HEK293 (cell line): Measurements from ENCODE around the gene ELAVL2.

ENCODE experiments used
- GLIS1 ChIP-seq: fragments of 450-650 bp; formaldehyde crosslinking; IDR thresholded peaks from 2 replicates; pipeline ENCODE4 v1.5.1; 2016; ENCODE audit warnings: missing biosample characterization, missing genetic modification characterization
- IKZF3 ChIP-seq: fragments of 450-650 bp; IDR thresholded peaks from 2 replicates; pipeline ENCODE4 v1.5.0; 2018; ENCODE audit warnings: missing biosample characterization, mild to moderate bottlenecking, missing genetic modification characterization, moderate library complexity
- OSR2 ChIP-seq: fragments of 450-650 bp; formaldehyde crosslinking; IDR thresholded peaks from 2 replicates; pipeline ENCODE4 v1.5.1; 2016; ENCODE audit warnings: missing biosample characterization, missing genetic modification characterization
- SCRT1 ChIP-seq: fragments of 450-650 bp; formaldehyde crosslinking; IDR thresholded peaks from 2 replicates; pipeline ENCODE4 v1.5.1; 2016; ENCODE audit warnings: missing biosample characterization, missing genetic modification characterization, borderline replicate concordance
- TRIM28 ChIP-seq: IDR thresholded peaks from 2 replicates; pipeline ENCODE4 v1.6.1; 2011; ENCODE audit warnings: low read length, control low read depth, borderline replicate concordance
- ZBTB1 ChIP-seq: fragments of 450-650 bp; formaldehyde crosslinking; IDR thresholded peaks from 2 replicates; pipeline ENCODE4 v1.5.1; 2016; ENCODE audit warnings: missing biosample characterization, missing genetic modification characterization
- ZBTB17 ChIP-seq: fragments of 450-650 bp; formaldehyde crosslinking; IDR thresholded peaks from 2 replicates; pipeline ENCODE4 v1.5.1; 2016; ENCODE audit warnings: missing biosample characterization, missing genetic modification characterization
- ZNF112 ChIP-seq: fragments of 450-650 bp; formaldehyde crosslinking; IDR thresholded peaks from 2 replicates; pipeline ENCODE4 v1.5.0; 2017; ENCODE audit warnings: missing biosample characterization, missing genetic modification characterization
- ZNF133 ChIP-seq: fragments of 450-650 bp; formaldehyde crosslinking; IDR thresholded peaks from 2 replicates; pipeline ENCODE4 v1.5.1; 2016; ENCODE audit warnings: missing biosample characterization, missing genetic modification characterization
- ZNF146 ChIP-seq: fragments of 450-650 bp; formaldehyde crosslinking; IDR thresholded peaks from 2 replicates; pipeline ENCODE4 v1.5.1; 2016; ENCODE audit warnings: missing biosample characterization, missing genetic modification characterization
- ZNF174 ChIP-seq: fragments of 450-650 bp; formaldehyde crosslinking; IDR thresholded peaks from 2 replicates; pipeline ENCODE4 v1.5.0; 2017; ENCODE audit warnings: missing biosample characterization, mild to moderate bottlenecking, missing genetic modification characterization
- ZNF175 ChIP-seq: fragments of 450-650 bp; formaldehyde crosslinking; IDR thresholded peaks from 2 replicates; pipeline ENCODE4 v1.5.1; 2016; ENCODE audit warnings: missing biosample characterization, missing genetic modification characterization
- ZNF37A ChIP-seq: fragments of 450-650 bp; IDR thresholded peaks from 2 replicates; pipeline ENCODE4 v1.5.1; 2018; ENCODE audit warnings: missing biosample characterization, missing genetic modification characterization
- ZNF530 ChIP-seq: fragments of 450-650 bp; formaldehyde crosslinking; IDR thresholded peaks from 2 replicates; pipeline ENCODE4 v1.5.1; 2016; ENCODE audit warnings: low read depth, missing biosample characterization, missing genetic modification characterization
- ZNF585B ChIP-seq: fragments of 450-650 bp; formaldehyde crosslinking; IDR thresholded peaks from 2 replicates; pipeline ENCODE4 v1.5.1; 2016; ENCODE audit warnings: missing biosample characterization, missing genetic modification characterization
- ZNF623 ChIP-seq: fragments of 450-650 bp; formaldehyde crosslinking; IDR thresholded peaks from 2 replicates; pipeline ENCODE4 v1.5.1; 2016; ENCODE audit warnings: missing biosample characterization, missing genetic modification characterization
- ZNF660 ChIP-seq: fragments of 450-650 bp; IDR thresholded peaks from 2 replicates; pipeline ENCODE4 v1.5.1; 2018; ENCODE audit warnings: missing biosample characterization, mild to moderate bottlenecking, missing genetic modification characterization
- ZNF776 ChIP-seq: fragments of 450-650 bp; formaldehyde crosslinking; IDR thresholded peaks from 2 replicates; pipeline ENCODE4 v1.5.0; 2017; ENCODE audit warnings: missing biosample characterization, missing genetic modification characterization, borderline replicate concordance
- ZNF830 ChIP-seq: fragments of 450-650 bp; IDR thresholded peaks from 2 replicates; pipeline ENCODE4 v1.5.0; 2018; ENCODE audit warnings: missing biosample characterization, missing genetic modification characterization, low read depth, mild to moderate bottlenecking, moderate library complexity
- ZNF837 ChIP-seq: fragments of 450-650 bp; formaldehyde crosslinking; IDR thresholded peaks from 2 replicates; pipeline ENCODE4 v1.5.1; 2016; ENCODE audit warnings: missing biosample characterization, missing genetic modification characterization
- ZNF843 ChIP-seq: fragments of 450-650 bp; formaldehyde crosslinking; IDR thresholded peaks from 2 replicates; pipeline ENCODE4 v1.5.1; 2016; ENCODE audit warnings: missing biosample characterization, missing genetic modification characterization
- ZSCAN30 ChIP-seq: fragments of 450-650 bp; IDR thresholded peaks from 2 replicates; pipeline ENCODE4 v1.5.1; 2018; ENCODE audit warnings: missing biosample characterization, mild to moderate bottlenecking, missing genetic modification characterization, moderate library complexity
- TF ChIP-seq, protein P1 (sequence below): fragments of 450-650 bp; formaldehyde crosslinking; IDR thresholded peaks from 2 replicates; pipeline ENCODE4 v1.5.1; 2016; ENCODE audit warnings: missing biosample characterization, missing genetic modification characterization, low read depth
- TF ChIP-seq, protein P2 (sequence below): fragments of 450-650 bp; formaldehyde crosslinking; IDR thresholded peaks from 2 replicates; pipeline ENCODE4 v1.5.1; 2016; ENCODE audit warnings: missing biosample characterization, missing genetic modification characterization
- TF ChIP-seq, protein P3 (sequence below): fragments of 450-650 bp; formaldehyde crosslinking; IDR thresholded peaks from 2 replicates; pipeline ENCODE4 v1.5.1; 2017; ENCODE audit warnings: missing biosample characterization, missing genetic modification characterization
- TF ChIP-seq, protein P4 (sequence below): fragments of 450-650 bp; formaldehyde crosslinking; IDR thresholded peaks from 2 replicates; pipeline ENCODE4 v1.5.1; 2016; ENCODE audit warnings: missing biosample characterization, missing genetic modification characterization
- TF ChIP-seq, protein P5 (sequence below): fragments of 450-650 bp; formaldehyde crosslinking; IDR thresholded peaks from 2 replicates; pipeline ENCODE4 v1.5.1; 2016; ENCODE audit warnings: missing biosample characterization, missing genetic modification characterization
- TF ChIP-seq, protein P6 (sequence below): fragments of 450-650 bp; formaldehyde crosslinking; IDR thresholded peaks from 2 replicates; pipeline ENCODE4 v1.5.0; 2017; ENCODE audit warnings: missing biosample characterization, missing genetic modification characterization, borderline replicate concordance
- TF ChIP-seq, protein P7 (sequence below): fragments of 450-650 bp; formaldehyde crosslinking; IDR thresholded peaks from 2 replicates; pipeline ENCODE4 v1.5.1; 2016; ENCODE audit warnings: missing biosample characterization, missing genetic modification characterization

ELAVL2 gene

DNA sequence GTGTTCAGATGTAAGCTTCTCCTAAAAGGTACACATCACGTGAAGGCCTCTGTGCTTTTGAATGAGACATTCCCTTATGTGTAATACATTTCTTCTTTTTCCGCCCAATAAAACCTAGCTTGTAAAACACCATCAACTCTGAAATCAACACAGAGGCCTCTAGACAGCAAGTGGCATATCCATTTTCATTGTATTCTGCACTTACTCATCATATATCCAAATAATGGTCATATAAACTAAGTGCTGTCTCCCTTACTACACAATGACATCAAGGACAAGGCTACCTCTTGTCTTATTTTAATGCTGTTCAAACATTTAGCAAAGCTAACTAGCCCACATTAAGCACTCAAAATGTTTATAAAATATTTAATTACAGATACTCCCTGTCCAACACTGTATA, 108.5 kb downstream of the ELAVL2 start (continued):
- TF ChIP-seq, protein P1, sequence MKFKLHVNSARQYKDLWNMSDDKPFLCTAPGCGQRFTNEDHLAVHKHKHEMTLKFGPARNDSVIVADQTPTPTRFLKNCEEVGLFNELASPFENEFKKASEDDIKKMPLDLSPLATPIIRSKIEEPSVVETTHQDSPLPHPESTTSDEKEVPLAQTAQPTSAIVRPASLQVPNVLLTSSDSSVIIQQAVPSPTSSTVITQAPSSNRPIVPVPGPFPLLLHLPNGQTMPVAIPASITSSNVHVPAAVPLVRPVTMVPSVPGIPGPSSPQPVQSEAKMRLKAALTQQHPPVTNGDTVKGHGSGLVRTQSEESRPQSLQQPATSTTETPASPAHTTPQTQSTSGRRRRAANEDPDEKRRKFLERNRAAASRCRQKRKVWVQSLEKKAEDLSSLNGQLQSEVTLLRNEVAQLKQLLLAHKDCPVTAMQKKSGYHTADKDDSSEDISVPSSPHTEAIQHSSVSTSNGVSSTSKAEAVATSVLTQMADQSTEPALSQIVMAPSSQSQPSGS (tag by site-specific recombination): peak; percentile 30; the same call in 1 of the 2 replicates
- TF ChIP-seq ZNF175 (no peak), ZBTB1 (tag by site-specific recombination) (0 out of 2 replicates have a peak, but pooled peaks have one; percentile 48), ZNF133 (tag by site-specific recombination) (no peak), ZNF585B (tag by site-specific recombination) (no peak), GLIS1 (tag by site-specific recombination) (0 out of 2 replicates have a peak, but pooled peaks have one; percentile 12), ZNF623 (tag by site-specific recombination) (no peak), ZNF174 (tag by site-specific recombination) (no peak), ZBTB17 (tag by site-specific recombination) (peak; percentile 51; the same call in 1 of the 2 replicates), ZNF843 (tag by site-specific recombination) (peak; percentile 92), ZNF37A (tag by site-specific recombination) (no peak), ZNF146 (tag by site-specific recombination) (peak; percentile 24; the same call in 1 of the 2 replicates), ZNF530 (no peak), OSR2 (tag by site-specific recombination) (peak; percentile 97), TRIM28 (no peak), ZNF830 (tag by site-specific recombination) (no peak), ZNF776 (tag by site-specific recombination) (no peak), IKZF3 (peak; percentile 72; the same call in 1 of the 2 replicates), SCRT1 (tag by site-specific recombination) (peak; percentile 69; the same call in 1 of the 2 replicates), ZNF112 (no peak), ZNF837 (tag by site-specific recombination) (no peak), ZSCAN30 (tag by site-specific recombination) (peak; percentile 62; the same call in 1 of the 2 replicates), ZNF660 (no peak)
- TF ChIP-seq, protein P2, sequence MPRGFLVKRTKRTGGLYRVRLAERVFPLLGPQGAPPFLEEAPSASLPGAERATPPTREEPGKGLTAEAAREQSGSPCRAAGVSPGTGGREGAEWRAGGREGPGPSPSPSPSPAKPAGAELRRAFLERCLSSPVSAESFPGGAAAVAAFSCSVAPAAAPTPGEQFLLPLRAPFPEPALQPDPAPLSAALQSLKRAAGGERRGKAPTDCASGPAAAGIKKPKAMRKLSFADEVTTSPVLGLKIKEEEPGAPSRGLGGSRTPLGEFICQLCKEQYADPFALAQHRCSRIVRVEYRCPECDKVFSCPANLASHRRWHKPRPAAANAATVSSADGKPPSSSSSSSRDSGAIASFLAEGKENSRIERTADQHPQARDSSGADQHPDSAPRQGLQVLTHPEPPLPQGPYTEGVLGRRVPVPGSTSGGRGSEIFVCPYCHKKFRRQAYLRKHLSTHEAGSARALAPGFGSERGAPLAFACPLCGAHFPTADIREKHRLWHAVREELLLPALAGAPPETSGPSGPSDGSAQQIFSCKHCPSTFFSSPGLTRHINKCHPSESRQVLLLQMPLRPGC (tag by site-specific recombination): peak; percentile 81; the same call in 1 of the 2 replicates
- TF ChIP-seq, protein P3, sequence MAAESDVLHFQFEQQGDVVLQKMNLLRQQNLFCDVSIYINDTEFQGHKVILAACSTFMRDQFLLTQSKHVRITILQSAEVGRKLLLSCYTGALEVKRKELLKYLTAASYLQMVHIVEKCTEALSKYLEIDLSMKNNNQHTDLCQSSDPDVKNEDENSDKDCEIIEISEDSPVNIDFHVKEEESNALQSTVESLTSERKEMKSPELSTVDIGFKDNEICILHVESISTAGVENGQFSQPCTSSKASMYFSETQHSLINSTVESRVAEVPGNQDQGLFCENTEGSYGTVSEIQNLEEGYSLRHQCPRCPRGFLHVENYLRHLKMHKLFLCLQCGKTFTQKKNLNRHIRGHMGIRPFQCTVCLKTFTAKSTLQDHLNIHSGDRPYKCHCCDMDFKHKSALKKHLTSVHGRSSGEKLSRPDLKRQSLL (tag by site-specific recombination): no peak
- TF ChIP-seq, protein P4, sequence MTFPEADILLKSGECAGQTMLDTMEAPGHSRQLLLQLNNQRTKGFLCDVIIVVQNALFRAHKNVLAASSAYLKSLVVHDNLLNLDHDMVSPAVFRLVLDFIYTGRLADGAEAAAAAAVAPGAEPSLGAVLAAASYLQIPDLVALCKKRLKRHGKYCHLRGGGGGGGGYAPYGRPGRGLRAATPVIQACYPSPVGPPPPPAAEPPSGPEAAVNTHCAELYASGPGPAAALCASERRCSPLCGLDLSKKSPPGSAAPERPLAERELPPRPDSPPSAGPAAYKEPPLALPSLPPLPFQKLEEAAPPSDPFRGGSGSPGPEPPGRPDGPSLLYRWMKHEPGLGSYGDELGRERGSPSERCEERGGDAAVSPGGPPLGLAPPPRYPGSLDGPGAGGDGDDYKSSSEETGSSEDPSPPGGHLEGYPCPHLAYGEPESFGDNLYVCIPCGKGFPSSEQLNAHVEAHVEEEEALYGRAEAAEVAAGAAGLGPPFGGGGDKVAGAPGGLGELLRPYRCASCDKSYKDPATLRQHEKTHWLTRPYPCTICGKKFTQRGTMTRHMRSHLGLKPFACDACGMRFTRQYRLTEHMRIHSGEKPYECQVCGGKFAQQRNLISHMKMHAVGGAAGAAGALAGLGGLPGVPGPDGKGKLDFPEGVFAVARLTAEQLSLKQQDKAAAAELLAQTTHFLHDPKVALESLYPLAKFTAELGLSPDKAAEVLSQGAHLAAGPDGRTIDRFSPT (tag by site-specific recombination): peak; percentile 85
- TF ChIP-seq, protein P5, sequence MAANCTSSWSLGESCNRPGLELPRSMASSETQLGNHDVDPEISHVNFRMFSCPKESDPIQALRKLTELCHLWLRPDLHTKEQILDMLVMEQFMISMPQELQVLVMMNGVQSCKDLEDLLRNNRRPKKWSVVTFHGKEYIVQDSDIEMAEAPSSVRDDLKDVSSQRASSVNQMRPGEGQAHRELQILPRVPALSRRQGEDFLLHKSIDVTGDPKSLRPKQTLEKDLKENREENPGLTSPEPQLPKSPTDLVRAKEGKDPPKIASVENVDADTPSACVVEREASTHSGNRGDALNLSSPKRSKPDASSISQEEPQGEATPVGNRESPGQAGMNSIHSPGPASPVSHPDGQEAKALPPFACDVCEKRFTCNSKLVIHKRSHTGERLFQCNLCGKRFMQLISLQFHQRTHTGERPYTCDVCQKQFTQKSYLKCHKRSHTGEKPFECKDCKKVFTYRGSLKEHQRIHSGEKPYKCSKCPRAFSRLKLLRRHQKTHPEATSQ (tag by site-specific recombination): no peak
- TF ChIP-seq, protein P6, sequence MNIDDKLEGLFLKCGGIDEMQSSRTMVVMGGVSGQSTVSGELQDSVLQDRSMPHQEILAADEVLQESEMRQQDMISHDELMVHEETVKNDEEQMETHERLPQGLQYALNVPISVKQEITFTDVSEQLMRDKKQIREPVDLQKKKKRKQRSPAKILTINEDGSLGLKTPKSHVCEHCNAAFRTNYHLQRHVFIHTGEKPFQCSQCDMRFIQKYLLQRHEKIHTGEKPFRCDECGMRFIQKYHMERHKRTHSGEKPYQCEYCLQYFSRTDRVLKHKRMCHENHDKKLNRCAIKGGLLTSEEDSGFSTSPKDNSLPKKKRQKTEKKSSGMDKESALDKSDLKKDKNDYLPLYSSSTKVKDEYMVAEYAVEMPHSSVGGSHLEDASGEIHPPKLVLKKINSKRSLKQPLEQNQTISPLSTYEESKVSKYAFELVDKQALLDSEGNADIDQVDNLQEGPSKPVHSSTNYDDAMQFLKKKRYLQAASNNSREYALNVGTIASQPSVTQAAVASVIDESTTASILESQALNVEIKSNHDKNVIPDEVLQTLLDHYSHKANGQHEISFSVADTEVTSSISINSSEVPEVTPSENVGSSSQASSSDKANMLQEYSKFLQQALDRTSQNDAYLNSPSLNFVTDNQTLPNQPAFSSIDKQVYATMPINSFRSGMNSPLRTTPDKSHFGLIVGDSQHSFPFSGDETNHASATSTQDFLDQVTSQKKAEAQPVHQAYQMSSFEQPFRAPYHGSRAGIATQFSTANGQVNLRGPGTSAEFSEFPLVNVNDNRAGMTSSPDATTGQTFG (tag by site-specific recombination): no peak
- TF ChIP-seq, protein P7, sequence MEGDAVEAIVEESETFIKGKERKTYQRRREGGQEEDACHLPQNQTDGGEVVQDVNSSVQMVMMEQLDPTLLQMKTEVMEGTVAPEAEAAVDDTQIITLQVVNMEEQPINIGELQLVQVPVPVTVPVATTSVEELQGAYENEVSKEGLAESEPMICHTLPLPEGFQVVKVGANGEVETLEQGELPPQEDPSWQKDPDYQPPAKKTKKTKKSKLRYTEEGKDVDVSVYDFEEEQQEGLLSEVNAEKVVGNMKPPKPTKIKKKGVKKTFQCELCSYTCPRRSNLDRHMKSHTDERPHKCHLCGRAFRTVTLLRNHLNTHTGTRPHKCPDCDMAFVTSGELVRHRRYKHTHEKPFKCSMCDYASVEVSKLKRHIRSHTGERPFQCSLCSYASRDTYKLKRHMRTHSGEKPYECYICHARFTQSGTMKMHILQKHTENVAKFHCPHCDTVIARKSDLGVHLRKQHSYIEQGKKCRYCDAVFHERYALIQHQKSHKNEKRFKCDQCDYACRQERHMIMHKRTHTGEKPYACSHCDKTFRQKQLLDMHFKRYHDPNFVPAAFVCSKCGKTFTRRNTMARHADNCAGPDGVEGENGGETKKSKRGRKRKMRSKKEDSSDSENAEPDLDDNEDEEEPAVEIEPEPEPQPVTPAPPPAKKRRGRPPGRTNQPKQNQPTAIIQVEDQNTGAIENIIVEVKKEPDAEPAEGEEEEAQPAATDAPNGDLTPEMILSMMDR (tag by site-specific recombination): no peak
